GM10248 (cell line): ENCODE results near the gene ZNF200.
A peak's percentile ranks its signal among the peaks of the same experiment; 100 is the strongest.

ENCODE experiments used
- CTCF ChIA-PET: fragments of 300-600 bp; sonication (Branson Sonifier 250); formaldehyde crosslinking; extraction: SDS; loops from one replicate; lab custom pipeline; 2021; ENCODE audit warnings: antibody characterized with exemption; lab: Yijun Ruan, JAX
- POLR2A ChIA-PET: fragments of 350-650 bp; sonication (Branson Sonifier 250); formaldehyde crosslinking; extraction: SDS; loops from one replicate; lab custom pipeline; 2020; ENCODE audit warnings: antibody characterized with exemption; lab: Yijun Ruan, JAX
- DNase-seq: peaks from one replicate; pipeline ENCODE4 v3.0.0; 2012; ENCODE audit errors: extremely low spot score
- TF ChIP-seq, protein P1 (sequence below): IDR thresholded peaks from 2 replicates; pipeline ENCODE4 v1.5.1; 2012; ENCODE audit warnings: mild to moderate bottlenecking, low read depth; ENCODE audit errors: extremely low read depth, missing control alignments, control extremely low read depth

The ZNF200 gene

GRCh38 chr16:3234857-3235561 lies at the start of gene ZNF200:
TSS of gene ZNF200 (minus strand) at chr16:3235158. CDS start at chr16:3233755, 1,403 bp downstream.
- peak; percentile 98 for DNase-seq
- ChIA-PET CTCF (interaction anchor here (1.3 kb wide), 1 partner anchor 9 kb away, joined by 3 read pairs; no protein-coding TSS in a partner anchor), POLR2A (interaction anchor here (1.0 kb wide), 1 partner anchor 48 kb away, joined by 4 read pairs; the partner anchor contains the start of gene ZNF263)
- TF ChIP-seq, protein P1, sequence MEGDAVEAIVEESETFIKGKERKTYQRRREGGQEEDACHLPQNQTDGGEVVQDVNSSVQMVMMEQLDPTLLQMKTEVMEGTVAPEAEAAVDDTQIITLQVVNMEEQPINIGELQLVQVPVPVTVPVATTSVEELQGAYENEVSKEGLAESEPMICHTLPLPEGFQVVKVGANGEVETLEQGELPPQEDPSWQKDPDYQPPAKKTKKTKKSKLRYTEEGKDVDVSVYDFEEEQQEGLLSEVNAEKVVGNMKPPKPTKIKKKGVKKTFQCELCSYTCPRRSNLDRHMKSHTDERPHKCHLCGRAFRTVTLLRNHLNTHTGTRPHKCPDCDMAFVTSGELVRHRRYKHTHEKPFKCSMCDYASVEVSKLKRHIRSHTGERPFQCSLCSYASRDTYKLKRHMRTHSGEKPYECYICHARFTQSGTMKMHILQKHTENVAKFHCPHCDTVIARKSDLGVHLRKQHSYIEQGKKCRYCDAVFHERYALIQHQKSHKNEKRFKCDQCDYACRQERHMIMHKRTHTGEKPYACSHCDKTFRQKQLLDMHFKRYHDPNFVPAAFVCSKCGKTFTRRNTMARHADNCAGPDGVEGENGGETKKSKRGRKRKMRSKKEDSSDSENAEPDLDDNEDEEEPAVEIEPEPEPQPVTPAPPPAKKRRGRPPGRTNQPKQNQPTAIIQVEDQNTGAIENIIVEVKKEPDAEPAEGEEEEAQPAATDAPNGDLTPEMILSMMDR = no peak

DNA sequence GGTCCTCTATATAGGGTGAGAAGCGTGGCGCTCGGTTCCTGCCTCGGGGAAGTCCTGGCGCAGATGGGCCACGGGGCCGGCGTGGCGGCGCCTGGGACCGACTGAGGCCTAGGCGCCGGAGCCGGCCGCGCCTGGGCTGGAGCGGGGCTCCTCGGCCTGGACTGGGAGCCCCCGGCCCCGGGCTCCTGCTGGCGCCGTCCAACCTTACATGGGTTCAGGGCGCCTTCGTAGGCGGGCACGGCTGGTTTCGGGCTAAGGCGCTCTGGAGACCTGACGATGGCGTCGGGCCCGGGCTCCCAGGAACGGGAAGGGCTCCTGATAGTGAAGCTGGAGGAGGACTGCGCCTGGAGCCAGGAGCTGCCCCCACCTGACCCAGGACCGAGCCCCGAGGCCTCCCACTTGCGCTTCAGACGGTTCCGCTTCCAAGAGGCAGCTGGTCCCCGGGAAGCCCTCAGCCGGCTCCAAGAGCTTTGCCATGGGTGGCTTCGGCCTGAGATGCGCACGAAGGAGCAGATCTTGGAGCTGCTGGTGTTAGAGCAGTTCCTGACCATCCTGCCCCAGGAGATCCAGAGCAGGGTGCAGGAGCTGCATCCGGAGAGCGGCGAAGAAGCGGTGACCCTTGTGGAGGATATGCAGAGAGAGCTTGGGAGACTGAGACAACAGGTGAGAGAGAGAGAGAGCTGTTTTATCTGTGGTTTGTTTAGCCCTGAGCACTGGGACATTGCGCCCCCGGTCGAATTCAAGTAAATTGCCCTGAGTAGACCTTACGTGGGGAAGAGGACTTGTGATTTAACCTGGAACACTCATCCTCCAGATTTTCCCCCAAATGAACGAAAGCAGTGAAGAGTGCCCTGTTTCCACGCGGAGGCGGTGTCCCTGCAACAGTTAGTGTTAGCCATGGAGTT lies 48.8 kb upstream of the ZNF200 start:
- TF ChIP-seq, protein P1 = no peak
- DNase-seq = no peak
- ChIA-PET POLR2A (interaction anchor here (0.8 to 1.5 kb wide), 3 partner anchors 19 to 160 kb away, joined by 3 to 8 read pairs (median 4); partner anchors contain the start of genes NAA60, ZNF174, ZNF597 and ZSCAN32), CTCF (interaction anchor here (0.8 to 3.5 kb wide), 7 partner anchors 8 to 171 kb away, joined by 3 to 11 read pairs (median 4); partner anchors contain the start of genes ZNF174 and ZNF75A)

GRCh38 chr16:3282730-3283542 lies 48.0 kb upstream of the ZNF200 start, which contains the start of gene ZNF263:
TSS of gene ZNF263 (plus strand) at chr16:3283491. CDS start at chr16:3283819, 328 bp downstream.
- POLR2A ChIA-PET = interaction anchor here (1.0 to 1.5 kb wide), 4 partner anchors 9 to 161 kb away, joined by 3 to 8 read pairs (median 4); partner anchors contain the start of genes NAA60 and ZNF597
- peak; percentile 97 for DNase-seq
- TF ChIP-seq, protein P1 = no peak
- CTCF ChIA-PET = interaction anchor here (1.3 to 3.5 kb wide), 4 partner anchors 9 to 119 kb away, joined by 3 to 11 read pairs (median 5); partner anchors contain the start of gene ZNF174

DNA sequence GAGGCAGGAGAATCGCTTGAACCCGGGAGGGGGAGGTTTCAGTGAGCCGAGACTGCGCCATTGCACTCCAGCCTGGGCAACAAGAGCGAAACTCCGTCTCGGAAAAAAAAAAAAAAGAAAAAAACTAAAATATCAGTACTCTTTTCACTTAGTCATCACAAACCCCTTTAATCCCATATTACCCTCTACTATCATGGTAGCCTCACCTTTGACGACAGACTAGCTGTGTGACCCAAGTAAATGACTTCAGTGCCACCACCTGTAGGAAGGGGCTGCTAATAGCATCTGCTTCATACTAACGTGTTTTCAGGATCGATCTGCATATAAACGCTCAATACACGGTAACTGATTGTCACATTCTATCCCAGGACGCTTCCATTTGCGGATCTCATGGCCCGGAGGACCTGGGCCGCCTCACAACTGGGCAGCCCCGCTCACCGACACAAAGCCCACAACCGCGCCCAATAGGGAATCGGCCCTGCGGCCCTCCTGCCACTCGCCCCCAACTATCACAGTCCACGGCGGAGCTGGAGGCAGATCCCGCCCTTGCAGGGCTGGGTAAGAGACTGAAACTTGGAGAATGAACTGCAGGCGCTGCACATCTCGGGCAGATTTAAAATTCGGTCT lies 47.3 kb upstream of the ZNF200 start:
- ChIA-PET CTCF (interaction anchor here (1.3 to 3.5 kb wide), 4 partner anchors 10 to 119 kb away, joined by 3 to 11 read pairs (median 5); partner anchors contain the start of gene ZNF174), POLR2A (interaction anchor here (1.0 to 1.5 kb wide), 4 partner anchors 9 to 161 kb away, joined by 3 to 8 read pairs (median 4); partner anchors contain the start of genes NAA60 and ZNF597)
- no peak for DNase-seq
- TF ChIP-seq, protein P1 = no peak

DNA sequence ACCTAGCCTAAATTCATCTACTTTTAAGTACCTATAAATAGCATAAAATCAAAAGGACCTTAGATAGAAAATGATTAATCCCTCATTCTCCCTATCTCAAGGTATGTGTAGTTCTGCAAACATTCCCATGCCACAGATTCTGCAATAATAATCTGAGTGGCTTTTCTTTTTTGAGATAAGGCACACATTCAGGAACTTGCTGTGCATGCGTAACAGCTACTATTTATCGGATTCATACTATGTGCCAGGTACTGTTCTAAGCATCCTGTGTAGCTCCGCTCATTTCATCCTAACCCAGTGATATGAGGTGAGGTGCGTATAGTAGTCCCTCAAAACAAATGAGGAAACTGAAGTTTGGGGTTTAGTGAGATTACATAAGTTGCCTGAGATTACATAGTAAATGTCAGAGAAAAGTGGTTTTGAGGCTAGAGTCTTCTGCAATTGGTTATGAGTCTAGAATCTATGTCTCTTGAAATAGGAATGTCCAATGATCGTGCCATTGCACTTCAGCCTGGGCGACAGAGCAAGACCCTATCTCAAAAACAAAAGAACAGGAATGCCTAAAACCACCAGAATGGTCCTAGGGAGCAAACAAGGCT lies 46.4 kb upstream of the ZNF200 start:
- POLR2A ChIA-PET = no interaction called here
- CTCF ChIA-PET = no interaction called here
- TF ChIP-seq, protein P1 = no peak
- no peak for DNase-seq
